ENCODE measurements around the gene LCE1E.

Gene LCE1E

DNA sequence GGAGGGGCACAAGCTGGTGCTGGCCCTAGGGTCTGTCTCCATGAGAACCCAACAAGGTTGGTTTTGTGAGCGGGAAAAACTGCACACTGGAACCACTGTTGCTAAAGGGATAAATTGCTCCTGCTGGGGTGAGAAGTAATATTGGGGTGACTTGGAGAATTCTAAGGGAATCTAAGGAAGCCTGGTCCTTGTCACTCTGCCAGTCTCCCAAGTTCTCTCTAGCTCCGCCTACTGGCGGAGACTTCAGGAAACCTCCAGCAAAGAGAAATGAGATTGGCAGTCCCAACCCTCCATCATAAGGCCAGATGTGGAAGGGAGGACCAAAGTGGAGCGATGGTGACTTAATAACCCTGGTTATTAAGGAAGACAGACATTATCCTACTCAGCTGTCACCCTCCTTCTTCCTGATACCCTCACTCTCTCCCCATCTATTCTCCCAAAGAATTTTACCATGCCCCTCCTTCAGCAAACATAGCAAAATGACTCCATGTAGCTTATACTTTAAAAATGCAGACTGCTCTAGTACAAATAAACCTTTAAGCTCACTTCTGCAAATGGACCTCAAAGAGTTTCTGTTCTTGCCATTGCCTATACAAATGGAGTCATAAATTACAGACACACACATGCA is 8.4 kb upstream of the LCE1E start:
- H3K79me2 ChIP-seq (ENCODE audit: low read length): no peaks in the 10 kb centered on the region
- no peak overlapping the region for H2AFZ ChIP-seq (ENCODE audit: low read depth, low read length)
- no peaks in the 10 kb centered on the region for H4K20me1 ChIP-seq (ENCODE audit: insufficient read depth, low read length)
- no peaks in the 10 kb centered on the region for H3K9me3 ChIP-seq (ENCODE audit: insufficient read depth, low read length)
- H3K36me3 ChIP-seq (replicated peaks; ENCODE audit: low read depth, low read length): no peaks in the 10 kb centered on the region
- no peak overlapping the region for H3K4me2 ChIP-seq (ENCODE audit: low read length)
- H3K4me3 ChIP-seq (ENCODE audit: low read length): no peak overlapping the region
- H3K9ac ChIP-seq (ENCODE audit: low read length): no peak overlapping the region
- H3K4me1 ChIP-seq (ENCODE audit: low read length): no peaks in the 10 kb centered on the region
- no peak for TF ChIP-seq EZH2phosphoT487 (IDR thresholded peaks at IDR 0.05; ENCODE audit: low read depth)
- TF ChIP-seq, protein P1, sequence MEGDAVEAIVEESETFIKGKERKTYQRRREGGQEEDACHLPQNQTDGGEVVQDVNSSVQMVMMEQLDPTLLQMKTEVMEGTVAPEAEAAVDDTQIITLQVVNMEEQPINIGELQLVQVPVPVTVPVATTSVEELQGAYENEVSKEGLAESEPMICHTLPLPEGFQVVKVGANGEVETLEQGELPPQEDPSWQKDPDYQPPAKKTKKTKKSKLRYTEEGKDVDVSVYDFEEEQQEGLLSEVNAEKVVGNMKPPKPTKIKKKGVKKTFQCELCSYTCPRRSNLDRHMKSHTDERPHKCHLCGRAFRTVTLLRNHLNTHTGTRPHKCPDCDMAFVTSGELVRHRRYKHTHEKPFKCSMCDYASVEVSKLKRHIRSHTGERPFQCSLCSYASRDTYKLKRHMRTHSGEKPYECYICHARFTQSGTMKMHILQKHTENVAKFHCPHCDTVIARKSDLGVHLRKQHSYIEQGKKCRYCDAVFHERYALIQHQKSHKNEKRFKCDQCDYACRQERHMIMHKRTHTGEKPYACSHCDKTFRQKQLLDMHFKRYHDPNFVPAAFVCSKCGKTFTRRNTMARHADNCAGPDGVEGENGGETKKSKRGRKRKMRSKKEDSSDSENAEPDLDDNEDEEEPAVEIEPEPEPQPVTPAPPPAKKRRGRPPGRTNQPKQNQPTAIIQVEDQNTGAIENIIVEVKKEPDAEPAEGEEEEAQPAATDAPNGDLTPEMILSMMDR (IDR thresholded peaks at IDR 0.05; ENCODE audit: low read depth, low read length): peak; percentile 53
- peaks cover 41% of the 10 kb centered on the region for H3K27me3 ChIP-seq (ENCODE audit: low read depth, low read length)
- no peak overlapping the region for H3K27ac ChIP-seq (ENCODE audit: low read length)

DNA sequence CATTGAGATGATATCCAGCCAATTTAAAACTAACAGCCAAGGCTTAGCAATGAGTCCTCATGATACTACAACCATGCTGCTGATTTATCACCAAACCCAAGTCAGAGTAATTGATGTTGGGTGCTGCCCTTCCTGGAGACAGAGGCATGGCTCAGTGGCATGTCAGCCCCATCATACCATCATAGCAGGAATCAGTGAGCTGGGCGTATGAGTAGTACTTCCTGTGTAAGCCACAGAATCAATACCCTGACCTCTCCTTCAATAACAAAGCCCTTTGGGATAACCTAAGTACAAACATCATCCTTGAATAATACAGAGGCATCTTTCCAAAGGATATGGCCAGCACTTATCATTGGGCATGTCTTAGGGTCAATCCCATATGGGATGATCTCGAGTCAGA is 3.0 kb upstream of the LCE1E start:
- peaks cover 65% of the 10 kb centered on the region for H3K27me3 ChIP-seq (ENCODE audit: low read depth, low read length)
- no peaks in the 10 kb centered on the region for H3K36me3 ChIP-seq (replicated peaks; ENCODE audit: low read depth, low read length)
- H4K20me1 ChIP-seq (ENCODE audit: insufficient read depth, low read length): no peaks in the 10 kb centered on the region
- no peak overlapping the region for H2AFZ ChIP-seq (ENCODE audit: low read depth, low read length)
- no peaks in the 10 kb centered on the region for H3K9me3 ChIP-seq (ENCODE audit: insufficient read depth, low read length)
- H3K27ac ChIP-seq (ENCODE audit: low read length): no peak overlapping the region
- TF ChIP-seq EZH2phosphoT487 (IDR thresholded peaks at IDR 0.05; ENCODE audit: low read depth): no peak
- TF ChIP-seq, protein P1 (IDR thresholded peaks at IDR 0.05; ENCODE audit: low read depth, low read length): no peak
- H3K4me1 ChIP-seq (ENCODE audit: low read length): no peaks in the 10 kb centered on the region
- H3K79me2 ChIP-seq (ENCODE audit: low read length): no peaks in the 10 kb centered on the region
- no peak overlapping the region for H3K9ac ChIP-seq (ENCODE audit: low read length)
- H3K4me3 ChIP-seq (ENCODE audit: low read length): no peak overlapping the region
- H3K4me2 ChIP-seq (ENCODE audit: low read length): no peak overlapping the region

DNA sequence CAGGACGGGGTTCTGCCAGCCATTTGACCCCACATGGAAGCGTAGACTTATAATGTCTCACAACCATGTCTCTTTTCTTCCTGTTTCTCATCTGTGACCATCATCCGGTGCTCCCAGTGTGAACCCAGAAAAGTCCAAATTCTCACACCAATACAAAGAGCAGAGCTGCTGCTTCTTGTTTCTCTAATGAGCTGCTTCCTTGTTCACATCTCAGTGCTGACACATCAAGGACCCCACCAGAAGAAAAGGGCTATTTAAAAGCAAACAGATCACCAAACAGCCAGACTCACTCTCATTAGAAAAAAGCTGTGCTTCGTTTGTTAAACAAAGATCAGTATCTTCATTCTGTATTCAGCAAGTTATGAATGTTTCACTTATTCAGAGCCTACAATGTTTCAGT is 9.6 kb downstream of the LCE1E start:
- no peak overlapping the region for H3K4me3 ChIP-seq (ENCODE audit: low read length)
- H3K4me1 ChIP-seq (ENCODE audit: low read length): no peaks in the 10 kb centered on the region
- H3K79me2 ChIP-seq (ENCODE audit: low read length): no peaks in the 10 kb centered on the region
- TF ChIP-seq EZH2phosphoT487 (IDR thresholded peaks at IDR 0.05; ENCODE audit: low read depth): no peak
- TF ChIP-seq, protein P1 (IDR thresholded peaks at IDR 0.05; ENCODE audit: low read depth, low read length): no peak
- H3K27me3 ChIP-seq (ENCODE audit: low read depth, low read length): peaks cover 17% of the 10 kb centered on the region
- H2AFZ ChIP-seq (ENCODE audit: low read depth, low read length): no peak overlapping the region
- no peak overlapping the region for H3K9ac ChIP-seq (ENCODE audit: low read length)
- H4K20me1 ChIP-seq (ENCODE audit: insufficient read depth, low read length): no peaks in the 10 kb centered on the region
- H3K9me3 ChIP-seq (ENCODE audit: insufficient read depth, low read length): no peaks in the 10 kb centered on the region
- H3K36me3 ChIP-seq (replicated peaks; ENCODE audit: low read depth, low read length): no peaks in the 10 kb centered on the region
- no peak overlapping the region for H3K27ac ChIP-seq (ENCODE audit: low read length)
- no peak overlapping the region for H3K4me2 ChIP-seq (ENCODE audit: low read length)

DNA sequence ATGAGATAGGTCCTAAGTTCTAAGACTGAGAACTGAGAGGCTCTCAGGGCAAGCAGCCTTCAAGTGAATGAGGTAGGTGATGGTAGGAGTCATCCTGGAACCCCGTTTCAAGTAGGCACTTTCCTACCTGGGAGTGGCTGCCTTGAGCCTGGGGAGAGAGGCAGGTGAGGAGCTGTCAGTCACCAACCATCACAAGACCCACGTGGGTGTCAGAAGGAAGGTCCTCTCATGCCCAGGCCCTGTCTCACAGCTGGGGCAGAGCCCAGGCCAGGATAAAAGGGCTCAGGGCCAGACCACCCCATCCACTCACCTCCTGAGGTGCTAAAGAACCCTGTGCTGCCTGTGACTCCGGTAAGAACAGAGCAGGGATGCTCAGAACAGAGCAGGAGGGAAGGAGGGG is 10.4 kb downstream of the LCE1E start, which contains the start of gene LCE1D:
Gene LCE1D, plus strand, starts transcription at position 301 of the 400 bp plus-strand sequence. CDS start 1,074 bp downstream, outside the sequence.
- Histone ChIP-seq H3K4me2 (ENCODE audit: low read length) (no peak within 1 kb of the TSS), H3K27me3 (ENCODE audit: low read depth, low read length) (peaks cover 25% of the 10 kb centered on the region), H3K36me3 (replicated peaks; ENCODE audit: low read depth, low read length) (no peaks in the 10 kb centered on the region), H2AFZ (ENCODE audit: low read depth, low read length) (no peak within 1 kb of the TSS), H3K4me3 (ENCODE audit: low read length) (no peak within 1 kb of the TSS), H3K9me3 (ENCODE audit: insufficient read depth, low read length) (no peaks in the 10 kb centered on the region), H4K20me1 (ENCODE audit: insufficient read depth, low read length) (no peaks in the 10 kb centered on the region), H3K79me2 (ENCODE audit: low read length) (no peaks in the 10 kb centered on the region), H3K4me1 (ENCODE audit: low read length) (no peaks in the 10 kb centered on the region), H3K9ac (ENCODE audit: low read length) (no peak within 1 kb of the TSS), H3K27ac (ENCODE audit: low read length) (no peak within 1 kb of the TSS)
- TF ChIP-seq EZH2phosphoT487 (IDR thresholded peaks at IDR 0.05; ENCODE audit: low read depth): no peak
- TF ChIP-seq, protein P1 (IDR thresholded peaks at IDR 0.05; ENCODE audit: low read depth, low read length): no peak

Data from OCI-LY3 (cell line).